Left ventricle myocardium inferior (tissue), 1 donor: Measurements from ENCODE around the gene PTGR3. TPM values are rescaled to one million over a fixed set of nuclear protein-coding genes. Genes with fewer than 3 reads are reported as not detected.

ENCODE experiments used
- DNase-seq: peaks from one replicate; pipeline ENCODE4 v3.0.0-alpha.2; 2020
- H3K27ac ChIP-seq: fragments of 200-600 bp; replicated peaks from 2 replicates; pipeline ENCODE4 v1.8.0; 2021
- H3K27me3 ChIP-seq: fragments of 200-600 bp; 2 replicates; pipeline ENCODE4 v1.8.0; 2021; ENCODE audit warnings: low read depth
- H3K36me3 ChIP-seq: fragments of 200-600 bp; 2 replicates; pipeline ENCODE4 v1.8.0; 2021
- H3K4me1 ChIP-seq: fragments of 200-600 bp; 2 replicates; pipeline ENCODE4 v1.8.0; 2021
- H3K4me3 ChIP-seq: fragments of 200-600 bp; 2 replicates; pipeline ENCODE4 v1.8.0; 2021; ENCODE audit warnings: mild to moderate bottlenecking, moderate library complexity
- H3K9me3 ChIP-seq: fragments of 200-600 bp; replicated peaks from 2 replicates; pipeline ENCODE4 v1.8.0; 2021
- CTCF ChIP-seq: fragments of 200-600 bp; IDR thresholded peaks from 2 replicates; pipeline ENCODE4 v1.8.0; 2021; ENCODE audit warnings: antibody characterized with exemption, mild to moderate bottlenecking, borderline replicate concordance
- intact Hi-C: fragments of 100-400 bp; cut with micrococcal nuclease; formaldehyde crosslinking; loops from one replicate; pipeline ENCODE4 v1.11.0; 2022
- total RNA-seq: library from RNA; stranded (reverse); fragmentation: NEBNext Ultra II Directional; extraction: Animal tissue kit (Norgen Biotek cat#: 25700); gene quantifications from one replicate; pipeline ENCODE4 v1.2.1, GENCODE V29; 2021
- donor health status: DM: no; HTN: yes; CAD: no; lungs with severe emphysema.

Gene PTGR3
- total RNA-seq, 1 donor from 2014 or later: 77.3 TPM

GRCh38 chr18:75253043-75253442, 44.1 kb upstream of the PTGR3 start:
- intact Hi-C loops: no loop called here
- Histone ChIP-seq H3K36me3 (no peaks in the 10 kb centered on the region), H3K27ac (peak overlapping the region; percentile 52), H3K4me1 (peaks cover 78% of the 10 kb centered on the region), H3K4me3 (peak overlapping the region; percentile 7), H3K27me3 (no peaks in the 10 kb centered on the region), H3K9me3 (no peaks in the 10 kb centered on the region)
- no peak for DNase-seq
- no peak for TF ChIP-seq CTCF

- Histone ChIP-seq H3K27me3 (no peaks in the 10 kb centered on the region), H3K4me1 (peaks cover 78% of the 10 kb centered on the region), H3K4me3 (no peak overlapping the region), H3K27ac (peak overlapping the region; percentile 52), H3K36me3 (no peaks in the 10 kb centered on the region), H3K9me3 (no peaks in the 10 kb centered on the region)
- no peak for DNase-seq
- no peak for TF ChIP-seq CTCF
- intact Hi-C loops: no loop called here
Measured at GRCh38 chr18:75252136-75252535, 43.2 kb upstream of the PTGR3 start.

GRCh38 chr18:75251466-75251865, 42.5 kb upstream of the PTGR3 start:
- no peak for DNase-seq
- intact Hi-C loops: no loop called here
- H3K27ac ChIP-seq: peak overlapping the region; percentile 52
- TF ChIP-seq CTCF: no peak
- H3K4me1 ChIP-seq: peaks cover 78% of the 10 kb centered on the region
- H3K27me3 ChIP-seq: no peaks in the 10 kb centered on the region
- no peak overlapping the region for H3K4me3 ChIP-seq
- H3K36me3 ChIP-seq: no peaks in the 10 kb centered on the region
- no peaks in the 10 kb centered on the region for H3K9me3 ChIP-seq

GRCh38 chr18:75250471-75250821, 41.5 kb upstream of the PTGR3 start:
- no peak for TF ChIP-seq CTCF
- Histone ChIP-seq H3K4me3 (no peak overlapping the region), H3K36me3 (no peaks in the 10 kb centered on the region), H3K4me1 (peaks cover 76% of the 10 kb centered on the region), H3K9me3 (no peaks in the 10 kb centered on the region), H3K27me3 (no peaks in the 10 kb centered on the region), H3K27ac (peak overlapping the region; percentile 85)
- intact Hi-C loops: no loop called here
- DNase-seq: no peak

GRCh38 chr18:75249672-75250470, 40.9 kb upstream of the PTGR3 start:
- Histone ChIP-seq H3K27me3 (no peaks in the 10 kb centered on the region), H3K4me3 (no peak overlapping the region), H3K36me3 (no peaks in the 10 kb centered on the region), H3K27ac (peak overlapping the region; percentile 85), H3K9me3 (no peaks in the 10 kb centered on the region), H3K4me1 (peaks cover 76% of the 10 kb centered on the region)
- intact Hi-C loops: no loop called here
- no peak for DNase-seq
- TF ChIP-seq CTCF: no peak
